ENCODE results near the gene CELF5. TPM values are rescaled to one million over a fixed set of nuclear protein-coding genes. Genes with fewer than 3 reads are reported as not detected.

CELF5 gene
- total RNA-seq, 1 experiment from 2014 or later, result 1.2 TPM

DNA sequence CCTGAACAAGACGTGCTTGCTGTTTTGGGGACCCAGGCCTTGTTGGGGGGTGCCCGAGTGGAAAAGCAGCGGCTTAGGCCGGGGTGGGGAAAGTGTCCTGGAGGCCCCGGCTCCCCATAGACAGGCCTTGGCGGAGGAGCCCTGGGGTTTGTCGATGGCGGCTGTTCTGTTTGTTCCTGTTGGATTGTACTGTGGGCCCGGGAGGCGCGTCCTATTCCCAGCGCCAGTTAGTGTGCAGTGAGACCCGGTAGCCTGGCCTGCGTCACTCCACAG, 27.6 kb upstream of the CELF5 start:
- Histone ChIP-seq H3K4me1 (ENCODE audit: control insufficient read depth, insufficient read depth, low read length) (no peaks in the 10 kb centered on the region), H3K4me3 (ENCODE audit: low read depth in 2 of 2, low read length in 2 of 2) (no peak overlapping the region), H3K9me3 (ENCODE audit: control insufficient read depth, insufficient read depth, low read depth, low read length) (no peaks in the 10 kb centered on the region), H3K27me3 (ENCODE audit: control insufficient read depth, insufficient read depth, low read length) (no peaks in the 10 kb centered on the region), H3K36me3 (ENCODE audit: control insufficient read depth, insufficient read depth, low read length) (no peaks in the 10 kb centered on the region), H3K27ac (ENCODE audit: low read length) (no peak overlapping the region)
- TF ChIP-seq POLR2AphosphoS5 (IDR thresholded peaks at IDR 0.05; ENCODE audit: low read depth, low read length), result no peak
- TF ChIP-seq SIN3A (IDR thresholded peaks at IDR 0.05; ENCODE audit: borderline replicate concordance, insufficient read depth, low read depth, low read length), result no peak
- no peak for TF ChIP-seq TCF7L2 (IDR thresholded peaks at IDR 0.05; ENCODE audit: low read depth, low read length)
- TF ChIP-seq, protein P1, sequence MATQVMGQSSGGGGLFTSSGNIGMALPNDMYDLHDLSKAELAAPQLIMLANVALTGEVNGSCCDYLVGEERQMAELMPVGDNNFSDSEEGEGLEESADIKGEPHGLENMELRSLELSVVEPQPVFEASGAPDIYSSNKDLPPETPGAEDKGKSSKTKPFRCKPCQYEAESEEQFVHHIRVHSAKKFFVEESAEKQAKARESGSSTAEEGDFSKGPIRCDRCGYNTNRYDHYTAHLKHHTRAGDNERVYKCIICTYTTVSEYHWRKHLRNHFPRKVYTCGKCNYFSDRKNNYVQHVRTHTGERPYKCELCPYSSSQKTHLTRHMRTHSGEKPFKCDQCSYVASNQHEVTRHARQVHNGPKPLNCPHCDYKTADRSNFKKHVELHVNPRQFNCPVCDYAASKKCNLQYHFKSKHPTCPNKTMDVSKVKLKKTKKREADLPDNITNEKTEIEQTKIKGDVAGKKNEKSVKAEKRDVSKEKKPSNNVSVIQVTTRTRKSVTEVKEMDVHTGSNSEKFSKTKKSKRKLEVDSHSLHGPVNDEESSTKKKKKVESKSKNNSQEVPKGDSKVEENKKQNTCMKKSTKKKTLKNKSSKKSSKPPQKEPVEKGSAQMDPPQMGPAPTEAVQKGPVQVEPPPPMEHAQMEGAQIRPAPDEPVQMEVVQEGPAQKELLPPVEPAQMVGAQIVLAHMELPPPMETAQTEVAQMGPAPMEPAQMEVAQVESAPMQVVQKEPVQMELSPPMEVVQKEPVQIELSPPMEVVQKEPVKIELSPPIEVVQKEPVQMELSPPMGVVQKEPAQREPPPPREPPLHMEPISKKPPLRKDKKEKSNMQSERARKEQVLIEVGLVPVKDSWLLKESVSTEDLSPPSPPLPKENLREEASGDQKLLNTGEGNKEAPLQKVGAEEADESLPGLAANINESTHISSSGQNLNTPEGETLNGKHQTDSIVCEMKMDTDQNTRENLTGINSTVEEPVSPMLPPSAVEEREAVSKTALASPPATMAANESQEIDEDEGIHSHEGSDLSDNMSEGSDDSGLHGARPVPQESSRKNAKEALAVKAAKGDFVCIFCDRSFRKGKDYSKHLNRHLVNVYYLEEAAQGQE (IDR thresholded peaks at IDR 0.05; ENCODE audit: insufficient read depth in 1 of 2, low read depth in 2 of 2, low read length in 1 of 2), result no peak
- TF ChIP-seq, protein P2, sequence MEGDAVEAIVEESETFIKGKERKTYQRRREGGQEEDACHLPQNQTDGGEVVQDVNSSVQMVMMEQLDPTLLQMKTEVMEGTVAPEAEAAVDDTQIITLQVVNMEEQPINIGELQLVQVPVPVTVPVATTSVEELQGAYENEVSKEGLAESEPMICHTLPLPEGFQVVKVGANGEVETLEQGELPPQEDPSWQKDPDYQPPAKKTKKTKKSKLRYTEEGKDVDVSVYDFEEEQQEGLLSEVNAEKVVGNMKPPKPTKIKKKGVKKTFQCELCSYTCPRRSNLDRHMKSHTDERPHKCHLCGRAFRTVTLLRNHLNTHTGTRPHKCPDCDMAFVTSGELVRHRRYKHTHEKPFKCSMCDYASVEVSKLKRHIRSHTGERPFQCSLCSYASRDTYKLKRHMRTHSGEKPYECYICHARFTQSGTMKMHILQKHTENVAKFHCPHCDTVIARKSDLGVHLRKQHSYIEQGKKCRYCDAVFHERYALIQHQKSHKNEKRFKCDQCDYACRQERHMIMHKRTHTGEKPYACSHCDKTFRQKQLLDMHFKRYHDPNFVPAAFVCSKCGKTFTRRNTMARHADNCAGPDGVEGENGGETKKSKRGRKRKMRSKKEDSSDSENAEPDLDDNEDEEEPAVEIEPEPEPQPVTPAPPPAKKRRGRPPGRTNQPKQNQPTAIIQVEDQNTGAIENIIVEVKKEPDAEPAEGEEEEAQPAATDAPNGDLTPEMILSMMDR (IDR thresholded peaks at IDR 0.05), result no peak
- intact Hi-C loops (cut with micrococcal nuclease; ENCODE audit: unreplicated experiment) (no loop called here), in situ Hi-C loops (cut with HindIII; ENCODE audit: low pct_unique_long_range_greater_than_20kb, low sequenced_read_pairs) (no loop called here)
- no peak for ATAC-seq
- DNase-seq (ENCODE audit: low read depth, low spot score), result no peak
- ChIA-PET POLR2A (no interaction called here), CTCF (interaction anchor here (0.6 kb wide), 1 partner anchor 26 kb away, joined by 5 read pairs; no protein-coding TSS in a partner anchor)
- BruUV-seq (replicated peaks), result no TSS peak

- TF ChIP-seq, protein P2 (IDR thresholded peaks at IDR 0.05), result no peak
- TF ChIP-seq TCF7L2 (IDR thresholded peaks at IDR 0.05; ENCODE audit: low read depth, low read length), result no peak
- TF ChIP-seq, protein P1 (IDR thresholded peaks at IDR 0.05; ENCODE audit: insufficient read depth in 1 of 2, low read depth in 2 of 2, low read length in 1 of 2), result no peak
- TF ChIP-seq SIN3A (IDR thresholded peaks at IDR 0.05; ENCODE audit: borderline replicate concordance, insufficient read depth, low read depth, low read length), result no peak
- TF ChIP-seq POLR2AphosphoS5 (IDR thresholded peaks at IDR 0.05; ENCODE audit: low read depth, low read length), result no peak
- Histone ChIP-seq H3K4me3 (ENCODE audit: low read depth in 2 of 2, low read length in 2 of 2) (no peak overlapping the region), H3K4me1 (ENCODE audit: control insufficient read depth, insufficient read depth, low read length) (no peaks in the 10 kb centered on the region), H3K9me3 (ENCODE audit: control insufficient read depth, insufficient read depth, low read depth, low read length) (no peaks in the 10 kb centered on the region), H3K36me3 (ENCODE audit: control insufficient read depth, insufficient read depth, low read length) (no peaks in the 10 kb centered on the region), H3K27ac (ENCODE audit: low read length) (no peak overlapping the region), H3K27me3 (ENCODE audit: control insufficient read depth, insufficient read depth, low read length) (no peaks in the 10 kb centered on the region)
- ChIA-PET CTCF (interaction anchor here (0.5 to 0.7 kb wide), 3 partner anchors 31 to 1708 kb away, joined by 4 to 7 read pairs (median 5); no protein-coding TSS in a partner anchor), POLR2A (no interaction called here)
- DNase-seq (ENCODE audit: low read depth, low spot score), result no peak
- intact Hi-C loops (cut with micrococcal nuclease; ENCODE audit: unreplicated experiment), result no loop called here
- peak; percentile 25; the same call in 1 of the 2 replicates for ATAC-seq
- in situ Hi-C loops (cut with HindIII; ENCODE audit: low pct_unique_long_range_greater_than_20kb, low sequenced_read_pairs), result no loop called here
- no TSS peak for BruUV-seq (replicated peaks)
Observed at GRCh38 chr19:3198901-3199700, 25.4 kb upstream of the CELF5 start.
